Adipocyte (in vitro differentiated cells): ENCODE measurements around the gene RPS6KA2.

ENCODE experiments used
- DNase-seq: peaks from one replicate; pipeline ENCODE4 v3.0.0-alpha.2; 2015; ENCODE audit warnings: low read depth
- H3K27me3 ChIP-seq: replicated peaks from 2 replicates; pipeline ENCODE4 v1.7.0; 2013; ENCODE audit warnings: mild to moderate bottlenecking, low read length, moderate library complexity; ENCODE audit not compliant: control insufficient read depth, insufficient read depth
- H3K36me3 ChIP-seq: 2 replicates; pipeline ENCODE4 v1.7.0; 2013; ENCODE audit warnings: low read length, mild to moderate bottlenecking, moderate library complexity; ENCODE audit not compliant: control insufficient read depth, insufficient read depth, severe bottlenecking
- H3K4me1 ChIP-seq: 2 replicates; pipeline ENCODE4 v1.7.0; 2013; ENCODE audit warnings: mild to moderate bottlenecking, low read length, moderate library complexity; ENCODE audit not compliant: control insufficient read depth, insufficient read depth
- H3K4me3 ChIP-seq: 2 replicates; pipeline ENCODE4 v1.7.0; 2013; ENCODE audit warnings: mild to moderate bottlenecking, low read length, moderate library complexity
- H3K9ac ChIP-seq: 2 replicates; pipeline ENCODE4 v1.7.0; 2013; ENCODE audit warnings: mild to moderate bottlenecking, low read length, moderate library complexity
- H3K9me3 ChIP-seq: 2 replicates; pipeline ENCODE4 v1.7.0; 2013; ENCODE audit warnings: mild to moderate bottlenecking, low read length, moderate library complexity; ENCODE audit not compliant: control insufficient read depth

The RPS6KA2 gene

GRCh38 chr6:166470029-166470862 lies 156.8 kb downstream of the RPS6KA2 start:
- H3K27me3 ChIP-seq = no peaks in the 10 kb centered on the region
- no peak for DNase-seq
- H3K36me3 ChIP-seq = peaks cover 29% of the 10 kb centered on the region
- H3K4me3 ChIP-seq = no peak overlapping the region
- H3K9ac ChIP-seq = no peak overlapping the region
- no peaks in the 10 kb centered on the region for H3K9me3 ChIP-seq
- peaks cover 9% of the 10 kb centered on the region for H3K4me1 ChIP-seq

- Histone ChIP-seq H3K9me3 (no peaks in the 10 kb centered on the region), H3K4me1 (peaks cover 9% of the 10 kb centered on the region), H3K36me3 (peaks cover 31% of the 10 kb centered on the region), H3K27me3 (no peaks in the 10 kb centered on the region), H3K9ac (no peak overlapping the region), H3K4me3 (no peak overlapping the region)
- no peak for DNase-seq
These were observed 157.6 kb downstream of the RPS6KA2 start for GRCh38 chr6:166469426-166469961.

- Histone ChIP-seq H3K4me1 (peaks cover 9% of the 10 kb centered on the region), H3K4me3 (no peak overlapping the region), H3K27me3 (no peaks in the 10 kb centered on the region), H3K9ac (no peak overlapping the region), H3K36me3 (peaks cover 46% of the 10 kb centered on the region), H3K9me3 (no peaks in the 10 kb centered on the region)
- DNase-seq = no peak
These were observed 159.5 kb downstream of the RPS6KA2 start for GRCh38 chr6:166467436-166468000.

- Histone ChIP-seq H3K4me1 (peaks cover 9% of the 10 kb centered on the region), H3K36me3 (peaks cover 39% of the 10 kb centered on the region), H3K27me3 (no peaks in the 10 kb centered on the region), H3K9me3 (no peaks in the 10 kb centered on the region), H3K9ac (no peak overlapping the region), H3K4me3 (no peak overlapping the region)
- peak; percentile 84 for DNase-seq
These were observed 160.6 kb downstream of the RPS6KA2 start for GRCh38 chr6:166466178-166467122.

GRCh38 chr6:166465671-166466087 lies 161.4 kb downstream of the RPS6KA2 start:
- peak; percentile 39 for DNase-seq
- Histone ChIP-seq H3K27me3 (no peaks in the 10 kb centered on the region), H3K4me1 (peaks cover 9% of the 10 kb centered on the region), H3K9me3 (no peaks in the 10 kb centered on the region), H3K36me3 (peaks cover 39% of the 10 kb centered on the region), H3K4me3 (no peak overlapping the region), H3K9ac (no peak overlapping the region)

- Histone ChIP-seq H3K4me3 (no peak overlapping the region), H3K9ac (no peak overlapping the region), H3K9me3 (no peaks in the 10 kb centered on the region), H3K4me1 (peaks cover 9% of the 10 kb centered on the region), H3K36me3 (peaks cover 39% of the 10 kb centered on the region), H3K27me3 (no peaks in the 10 kb centered on the region)
- no peak for DNase-seq
These were observed 162.1 kb downstream of the RPS6KA2 start for GRCh38 chr6:166465003-166465399.

GRCh38 chr6:166464068-166465002 lies 162.7 kb downstream of the RPS6KA2 start:
- DNase-seq = no peak
- H3K36me3 ChIP-seq = peaks cover 37% of the 10 kb centered on the region
- no peaks in the 10 kb centered on the region for H3K9me3 ChIP-seq

GRCh38 chr6:166463359-166464067 lies 163.5 kb downstream of the RPS6KA2 start:
- Histone ChIP-seq H3K9me3 (no peaks in the 10 kb centered on the region), H3K27me3 (no peaks in the 10 kb centered on the region), H3K4me3 (no peak overlapping the region), H3K36me3 (peaks cover 40% of the 10 kb centered on the region), H3K9ac (no peak overlapping the region), H3K4me1 (peaks cover 9% of the 10 kb centered on the region)
- no peak for DNase-seq

More at GRCh38 chr6:166464068-166465002, 162.7 kb downstream of the RPS6KA2 start:
- no peak overlapping the region for H3K4me3 ChIP-seq
- H3K9ac ChIP-seq = no peak overlapping the region
- no peaks in the 10 kb centered on the region for H3K27me3 ChIP-seq
- peaks cover 9% of the 10 kb centered on the region for H3K4me1 ChIP-seq

GRCh38 chr6:166462461-166463135 lies 164.5 kb downstream of the RPS6KA2 start:
- Histone ChIP-seq H3K4me3 (no peak overlapping the region), H3K4me1 (peaks cover 9% of the 10 kb centered on the region), H3K36me3 (peaks cover 44% of the 10 kb centered on the region), H3K27me3 (no peaks in the 10 kb centered on the region), H3K9ac (no peak overlapping the region), H3K9me3 (no peaks in the 10 kb centered on the region)
- DNase-seq = no peak
